ENCODE data around the gene LDHB.
A peak's percentile ranks its signal among the peaks of the same experiment; 100 is the strongest.
"Not testable (repeated sequence)": the region's sequence is repeated elsewhere in the genome, so short reads cannot be mapped to it uniquely, and the experiment has no call there.

Gene LDHB

GRCh38 chr12:21675641-21676040, 18.0 kb upstream of the LDHB start:
- TF ChIP-seq CTCF (conservative IDR thresholded peaks at IDR 0.05), result no peak
- H3K27ac ChIP-seq, result no peak overlapping the region

GRCh38 chr12:21675096-21675495, 17.5 kb upstream of the LDHB start:
- no peak overlapping the region for H3K27ac ChIP-seq
- TF ChIP-seq CTCF (conservative IDR thresholded peaks at IDR 0.05), result no peak

- not testable (repeated sequence) for H3K27ac ChIP-seq
Measured at GRCh38 chr12:21673830-21674552, 16.3 kb upstream of the LDHB start.

- TF ChIP-seq CTCF (conservative IDR thresholded peaks at IDR 0.05), result no peak
- H3K27ac ChIP-seq, result peak overlapping the region; percentile 54
Measured at GRCh38 chr12:21672146-21672545, 14.5 kb upstream of the LDHB start.

- H3K27ac ChIP-seq, result no peak overlapping the region
Measured at GRCh38 chr12:21666722-21667121, 9.1 kb upstream of the LDHB start.

GRCh38 chr12:21665816-21666215, 8.2 kb upstream of the LDHB start:
- TF ChIP-seq CTCF (conservative IDR thresholded peaks at IDR 0.05), result no peak
- no peak overlapping the region for H3K27ac ChIP-seq

More at GRCh38 chr12:21666722-21667121, 9.1 kb upstream of the LDHB start:
- no peak for TF ChIP-seq CTCF (conservative IDR thresholded peaks at IDR 0.05)

- no peak for TF ChIP-seq CTCF (conservative IDR thresholded peaks at IDR 0.05)
- no peak overlapping the region for H3K27ac ChIP-seq
Measured at GRCh38 chr12:21662122-21662792, 4.6 kb upstream of the LDHB start.

- not testable (repeated sequence) for H3K27ac ChIP-seq
Measured at GRCh38 chr12:21661396-21662093, 3.9 kb upstream of the LDHB start.

All from VCaP (cell line).